OCI-M1 (cell line): ENCODE results near the gene PNCK.
"Not testable (repeated sequence)": the region's sequence is repeated elsewhere in the genome, so short reads cannot be mapped to it uniquely, and the experiment has no call there.

ENCODE experiments used
- DNase-seq: peaks from one replicate; lab custom pipeline; 2025; lab: John Stamatoyannopoulos, UW

Gene PNCK

GRCh38 chrX:153699210-153699783, 25.7 kb upstream of the PNCK start:
- DNase-seq, result not testable (repeated sequence)

DNA sequence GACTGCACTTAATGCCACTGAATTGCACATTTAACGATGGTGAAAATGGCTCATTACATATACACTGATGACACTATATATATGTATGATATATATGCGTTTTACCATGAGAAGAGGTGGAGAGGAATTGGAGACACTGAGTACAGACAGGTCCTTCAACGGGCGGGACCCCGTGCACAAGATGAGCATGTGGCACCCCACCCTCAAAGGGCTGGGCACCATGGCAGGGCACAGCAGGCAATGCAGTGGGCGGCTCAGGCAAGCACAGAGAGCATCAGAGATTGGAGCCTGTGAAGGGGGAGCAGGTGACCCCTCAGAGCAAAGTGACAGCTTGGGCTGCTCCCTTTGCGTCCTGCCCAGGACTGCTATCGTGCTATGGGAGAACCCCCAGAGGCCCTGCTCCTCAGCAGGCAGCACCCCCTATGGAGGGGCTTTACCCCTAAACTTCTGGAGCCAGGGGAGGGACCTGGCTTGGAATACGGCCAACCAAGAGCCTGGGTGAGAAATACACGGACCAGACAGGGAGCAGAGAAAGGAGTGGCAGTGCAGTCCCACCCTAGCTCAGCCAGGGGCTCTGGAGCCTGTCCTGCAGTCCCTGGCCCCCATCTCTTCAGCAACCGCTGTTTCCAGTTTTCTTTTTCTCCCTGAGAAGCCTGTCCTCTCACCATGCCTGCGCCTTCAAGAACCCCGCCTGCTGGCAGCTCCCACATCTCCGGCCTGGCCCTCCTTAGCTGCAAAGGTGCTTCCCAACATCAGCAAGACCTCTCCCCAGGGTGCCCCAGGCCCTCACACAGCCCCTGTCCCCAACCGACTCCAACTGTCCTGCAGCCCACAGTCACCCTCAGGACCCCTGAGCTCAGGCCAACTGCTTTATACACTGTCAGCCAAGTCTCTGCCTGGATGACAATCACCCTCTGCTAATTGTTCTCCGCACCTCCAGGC, 24.6 kb upstream of the PNCK start:
- DNase-seq, result no peak

DNA sequence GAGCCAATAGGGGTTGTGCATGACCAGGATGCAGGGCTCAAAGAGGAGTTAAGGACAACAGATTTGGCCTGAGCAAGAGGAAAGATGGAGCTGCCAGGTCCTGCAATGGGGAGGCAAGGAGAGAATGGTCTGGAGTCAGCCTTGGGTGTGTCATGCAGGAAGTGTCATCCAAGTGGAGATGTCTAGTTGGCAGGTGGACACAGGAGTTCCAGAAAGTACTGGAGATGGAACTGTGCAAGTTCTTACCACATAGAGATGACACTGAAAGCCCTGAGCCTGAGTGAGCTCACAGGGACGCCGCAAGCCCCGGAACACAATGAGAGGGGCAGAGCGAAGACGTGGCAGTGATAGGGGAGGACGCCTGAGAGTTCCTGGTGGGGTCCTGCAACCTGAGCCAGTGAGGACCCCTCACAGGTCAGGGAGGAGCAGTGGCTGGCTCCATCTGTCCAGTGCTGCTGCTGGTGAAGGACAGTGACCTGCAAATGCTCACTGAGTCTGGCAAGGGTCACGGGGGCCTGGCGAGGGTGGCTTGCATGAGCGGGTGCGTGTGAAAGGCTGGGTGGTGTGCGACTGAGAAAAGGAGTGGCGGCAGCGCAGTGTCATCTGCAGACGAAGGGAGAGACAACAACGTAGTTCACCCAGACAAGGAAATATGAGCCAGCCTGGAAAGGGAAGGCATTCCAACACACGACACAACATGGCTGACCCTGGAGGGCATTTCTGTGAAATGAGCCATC, 23.5 kb upstream of the PNCK start:
- DNase-seq, result not testable (repeated sequence)

DNA sequence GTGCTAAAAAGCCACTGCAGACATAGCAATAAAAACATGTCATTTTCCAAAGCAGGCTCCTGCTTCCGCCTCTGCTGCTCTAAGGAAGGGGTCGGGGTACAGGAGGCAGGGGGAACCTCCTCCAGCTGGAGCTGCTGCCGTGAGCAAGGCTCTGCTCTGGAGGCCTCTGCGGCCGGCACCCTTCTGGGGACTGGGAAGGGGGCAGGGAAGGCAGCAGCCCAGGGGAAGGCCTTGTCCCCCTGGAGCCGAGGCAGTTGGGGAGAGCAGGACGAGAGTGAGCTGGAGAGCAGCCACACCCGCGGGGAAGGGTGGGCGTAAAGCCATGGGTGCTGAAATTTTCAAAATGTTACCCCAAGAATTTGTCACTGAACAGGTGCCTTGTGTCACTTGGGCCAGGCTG, 22.9 kb upstream of the PNCK start:
- not testable (repeated sequence) for DNase-seq

DNA sequence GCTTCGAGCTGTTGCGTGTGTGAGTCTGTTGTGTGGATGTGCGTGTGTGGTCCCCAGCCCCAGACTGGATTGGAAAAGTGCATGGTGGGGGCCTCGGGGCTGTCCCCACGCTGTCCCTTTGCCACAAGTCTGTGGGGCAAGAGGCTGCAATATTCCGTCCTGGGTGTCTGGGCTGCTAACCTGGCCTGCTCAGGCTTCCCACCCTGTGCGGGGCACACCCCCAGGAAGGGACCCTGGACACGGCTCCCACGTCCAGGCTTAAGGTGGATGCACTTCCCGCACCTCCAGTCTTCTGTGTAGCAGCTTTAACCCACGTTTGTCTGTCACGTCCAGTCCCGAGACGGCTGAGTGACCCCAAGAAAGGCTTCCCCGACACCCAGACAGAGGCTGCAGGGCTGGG, 22.5 kb upstream of the PNCK start:
- DNase-seq, result no peak

DNA sequence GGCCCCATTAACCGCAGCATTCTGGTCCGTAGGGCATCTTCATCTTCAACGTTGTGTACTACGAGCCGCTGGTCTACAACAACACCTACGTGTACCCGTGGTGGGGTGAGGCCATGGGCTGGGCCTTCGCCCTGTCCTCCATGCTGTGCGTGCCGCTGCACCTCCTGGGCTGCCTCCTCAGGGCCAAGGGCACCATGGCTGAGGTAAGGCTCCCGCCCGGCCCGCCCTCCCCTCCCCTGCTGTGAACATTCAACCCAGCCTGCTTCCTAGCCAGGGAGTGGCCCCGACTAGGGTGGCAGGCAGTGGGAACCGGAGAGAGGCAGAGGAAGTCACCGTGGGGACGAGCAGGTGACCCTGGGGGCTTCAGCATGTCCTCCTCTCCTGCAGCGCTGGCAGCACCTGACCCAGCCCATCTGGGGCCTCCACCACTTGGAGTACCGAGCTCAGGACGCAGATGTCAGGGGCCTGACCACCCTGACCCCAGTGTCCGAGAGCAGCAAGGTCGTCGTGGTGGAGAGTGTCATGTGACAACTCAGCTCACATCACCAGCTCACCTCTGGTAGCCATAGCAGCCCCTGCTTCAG, 21.2 kb upstream of the PNCK start:
- DNase-seq, result no peak

GRCh38 chrX:153694256-153694655, 20.6 kb upstream of the PNCK start:
- not testable (repeated sequence) for DNase-seq

GRCh38 chrX:153693216-153694086, 19.8 kb upstream of the PNCK start:
- no peak for DNase-seq

DNA sequence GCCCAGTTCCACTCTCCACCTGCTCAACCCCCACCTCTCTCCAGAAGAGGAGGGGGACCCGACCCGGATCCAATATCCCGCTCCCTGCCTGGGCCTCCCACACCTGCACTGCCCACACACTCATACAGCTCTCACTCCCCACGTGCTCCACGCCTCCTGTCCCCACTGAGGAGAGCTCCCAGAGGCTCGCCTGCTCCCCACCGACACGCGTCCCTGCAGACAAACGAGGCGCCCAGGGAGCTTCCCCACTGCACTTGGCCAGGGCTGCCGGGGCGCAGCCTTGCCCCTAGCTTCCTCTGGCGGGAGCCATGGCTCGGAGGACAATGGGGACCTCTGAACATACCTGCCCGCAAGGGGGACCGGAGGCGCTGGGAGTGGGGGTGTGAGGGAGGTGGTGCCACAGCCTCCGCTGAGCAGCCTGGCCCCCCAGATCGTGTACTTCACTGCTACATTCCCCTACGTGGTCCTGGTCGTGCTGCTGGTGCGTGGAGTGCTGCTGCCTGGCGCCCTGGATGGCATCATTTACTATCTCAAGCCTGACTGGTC, 19.1 kb upstream of the PNCK start:
- no peak for DNase-seq

- no peak for DNase-seq
These were observed 18.4 kb upstream of the PNCK start for GRCh38 chrX:153692003-153692402.

DNA sequence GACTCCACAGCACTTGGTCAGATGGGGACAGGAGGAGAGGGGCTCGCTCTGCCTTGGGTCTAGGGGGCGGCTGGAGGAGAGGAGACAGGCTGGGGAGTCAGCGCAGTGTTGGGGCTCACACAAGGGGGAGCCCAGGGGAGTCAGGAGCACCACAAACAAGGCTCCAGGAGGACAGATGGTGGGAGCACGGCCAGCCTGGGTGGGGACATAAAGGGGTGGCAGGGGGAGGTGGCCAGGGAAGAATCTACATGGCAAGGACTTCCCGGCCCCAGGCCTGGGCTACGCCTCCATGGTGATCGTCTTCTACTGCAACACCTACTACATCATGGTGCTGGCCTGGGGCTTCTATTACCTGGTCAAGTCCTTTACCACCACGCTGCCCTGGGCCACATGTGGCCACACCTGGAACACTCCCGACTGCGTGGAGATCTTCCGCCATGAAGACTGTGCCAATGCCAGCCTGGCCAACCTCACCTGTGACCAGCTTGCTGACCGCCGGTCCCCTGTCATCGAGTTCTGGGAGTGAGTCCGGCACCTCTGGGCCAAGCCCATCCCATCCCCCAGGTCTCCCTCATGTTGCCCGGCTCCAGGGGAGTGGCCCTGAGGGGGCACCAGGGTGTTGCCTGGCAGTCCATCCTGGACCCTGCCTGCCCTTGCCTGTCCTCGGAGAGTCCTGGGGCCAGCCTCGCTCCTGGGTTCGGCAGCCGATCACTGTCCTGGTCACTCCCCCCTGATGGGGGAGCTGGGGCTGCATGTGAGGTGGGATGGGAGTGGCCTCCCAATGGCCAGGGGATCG, 17.6 kb upstream of the PNCK start:
- not testable (repeated sequence) for DNase-seq

DNA sequence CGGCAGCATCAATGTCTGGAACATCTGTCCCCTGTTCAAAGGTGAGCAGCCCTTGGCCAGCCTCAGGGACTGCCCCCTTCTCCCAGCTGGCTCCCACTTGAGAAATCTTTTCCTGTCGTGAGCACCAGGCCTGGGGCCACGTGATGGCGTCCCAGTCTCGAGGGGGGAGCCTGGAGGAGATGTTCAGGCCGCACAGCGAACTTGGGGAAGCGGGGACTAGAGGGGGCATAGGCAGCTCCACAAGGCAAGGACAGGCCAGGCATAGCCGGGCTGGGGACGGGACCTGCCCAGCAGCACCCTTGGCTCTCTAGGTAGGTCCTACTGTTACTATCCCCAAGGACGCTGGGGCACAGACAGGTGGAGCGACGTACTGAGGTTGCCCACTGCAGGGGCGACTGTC, 16.9 kb upstream of the PNCK start:
- no peak for DNase-seq

- peak; percentile 3 for DNase-seq
These were observed 16.2 kb upstream of the PNCK start for GRCh38 chrX:153689654-153690465.

GRCh38 chrX:153688911-153689590, 15.4 kb upstream of the PNCK start:
- DNase-seq, result no peak

DNA sequence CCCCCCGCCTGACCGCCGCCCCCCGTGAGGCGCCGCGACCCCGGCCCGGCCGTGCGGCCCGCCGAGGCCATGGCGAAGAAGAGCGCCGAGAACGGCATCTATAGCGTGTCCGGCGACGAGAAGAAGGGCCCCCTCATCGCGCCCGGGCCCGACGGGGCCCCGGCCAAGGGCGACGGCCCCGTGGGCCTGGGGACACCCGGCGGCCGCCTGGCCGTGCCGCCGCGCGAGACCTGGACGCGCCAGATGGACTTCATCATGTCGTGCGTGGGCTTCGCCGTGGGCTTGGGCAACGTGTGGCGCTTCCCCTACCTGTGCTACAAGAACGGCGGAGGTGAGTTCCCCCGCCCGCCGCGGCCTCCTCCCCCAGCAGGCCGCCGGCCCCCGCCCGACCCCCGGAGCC, 14.9 kb upstream of the PNCK start:
- no peak for DNase-seq

GRCh38 chrX:153688071-153688470, 14.5 kb upstream of the PNCK start:
- no peak for DNase-seq

DNA sequence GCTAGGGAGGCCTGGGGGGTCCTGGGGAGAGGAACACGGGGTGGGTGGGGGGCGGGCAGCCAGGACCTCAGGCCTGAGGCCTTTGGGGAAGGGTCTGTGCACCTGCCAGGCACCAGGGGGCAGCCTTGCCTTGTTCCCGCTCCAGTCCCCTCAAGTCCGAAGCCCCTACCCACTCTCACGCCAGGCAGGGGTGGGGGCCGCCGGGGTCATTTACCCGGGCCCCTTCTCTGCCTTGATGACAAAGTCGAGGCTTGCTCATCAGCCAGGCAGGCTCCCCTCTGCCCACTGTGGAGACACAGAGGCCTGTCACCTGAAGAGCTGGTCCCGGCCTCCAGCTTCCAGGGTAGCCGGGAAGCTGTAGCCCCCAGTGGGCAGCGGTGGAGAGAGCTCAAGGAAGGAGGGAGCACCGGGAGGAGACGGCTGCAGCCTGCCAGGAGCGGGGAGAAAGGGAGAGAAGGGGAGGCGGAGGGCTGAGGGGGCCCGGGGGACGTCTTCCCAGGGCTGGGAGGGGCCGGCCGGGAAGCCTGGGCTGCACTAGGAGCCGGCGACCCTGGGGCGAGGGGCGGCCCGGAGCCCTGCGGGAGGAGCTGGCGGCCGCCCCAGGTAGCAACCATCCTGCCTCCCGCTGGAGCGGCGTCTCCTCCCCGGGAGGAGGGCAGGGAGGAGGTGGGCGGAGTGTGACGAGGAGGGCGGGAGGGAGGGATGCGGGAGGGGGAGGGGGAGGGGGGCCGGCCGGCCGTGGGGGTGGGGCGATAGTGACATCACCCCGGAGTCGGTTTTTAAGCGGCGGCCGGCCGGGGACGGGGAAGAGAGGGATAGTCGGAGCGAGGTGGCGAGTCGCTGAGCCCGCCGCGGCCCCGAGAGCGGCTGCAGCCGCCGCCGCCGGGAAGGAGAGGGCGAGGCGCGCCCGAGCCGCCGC, 13.8 kb upstream of the PNCK start, which contains the start of gene SLC6A8:
SLC6A8 (plus strand) TSS at position 806 of the 919 bp plus-strand sequence. CDS start 649 bp downstream, outside the sequence.
- DNase-seq, result peak; percentile 59

DNA sequence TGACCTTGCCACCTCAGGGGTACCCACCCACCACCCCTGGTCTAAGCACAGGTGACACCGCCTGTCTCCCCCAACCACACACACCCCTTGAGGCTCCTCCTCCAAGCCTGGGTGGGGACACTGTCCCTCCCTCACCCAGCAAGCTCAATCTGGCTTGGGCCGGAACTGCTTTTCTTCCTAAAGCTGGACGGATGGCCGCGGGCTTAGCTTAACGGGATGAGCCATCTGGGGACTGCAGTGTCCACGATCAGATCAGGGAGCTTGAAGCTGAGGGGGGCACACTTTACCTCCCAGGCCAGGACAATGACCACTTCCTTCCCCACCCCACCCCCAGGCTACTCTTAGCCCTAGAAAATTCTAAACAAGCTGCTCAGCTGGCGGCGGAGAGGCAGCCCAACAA, 13.1 kb upstream of the PNCK start:
- peak; percentile 35 for DNase-seq
